HG02970 (cell line): ENCODE measurements around the gene CASZ1.

Experiments
- ATAC-seq: cut with Tn5 transposase; IDR thresholded peaks from one replicate; pipeline ENCODE4 v1.9.1; 2021; ENCODE audit warnings: mild to moderate bottlenecking, moderate library complexity, moderate number of reproducible peaks; ENCODE audit not compliant: unreplicated experiment, low FRiP score

The CASZ1 gene

GRCh38 chr1:10799726-10800125 is 3.3 kb upstream of the CASZ1 start:
- no peak for ATAC-seq

- no peak for ATAC-seq
Measured at GRCh38 chr1:10795276-10796021, 997 bp downstream of the CASZ1 start.

- no peak for ATAC-seq
Measured at GRCh38 chr1:10794724-10795275, 1.6 kb downstream of the CASZ1 start.

GRCh38 chr1:10793129-10793651 is 3.3 kb downstream of the CASZ1 start:
- ATAC-seq, result no peak

GRCh38 chr1:10791105-10791951 is 5.1 kb downstream of the CASZ1 start:
- ATAC-seq, result no peak

- ATAC-seq, result no peak
Measured at GRCh38 chr1:10789803-10790702, 6.4 kb downstream of the CASZ1 start.

GRCh38 chr1:10789047-10789791 is 7.2 kb downstream of the CASZ1 start:
- no peak for ATAC-seq

GRCh38 chr1:10788592-10789006 is 7.8 kb downstream of the CASZ1 start:
- ATAC-seq, result no peak

GRCh38 chr1:10787286-10787685 is 9.2 kb downstream of the CASZ1 start:
- no peak for ATAC-seq

GRCh38 chr1:10785728-10786638 is 10.5 kb downstream of the CASZ1 start:
- ATAC-seq, result no peak

GRCh38 chr1:10784998-10785727 is 11.3 kb downstream of the CASZ1 start:
- ATAC-seq, result no peak

- ATAC-seq, result no peak
Measured at GRCh38 chr1:10782491-10783244, 13.8 kb downstream of the CASZ1 start.

GRCh38 chr1:10781137-10781536 is 15.3 kb downstream of the CASZ1 start:
- ATAC-seq, result no peak

GRCh38 chr1:10779841-10780240 is 16.6 kb downstream of the CASZ1 start:
- ATAC-seq, result no peak

GRCh38 chr1:10779201-10779600 is 17.2 kb downstream of the CASZ1 start:
- no peak for ATAC-seq

- no peak for ATAC-seq
Measured at GRCh38 chr1:10778640-10779039, 17.8 kb downstream of the CASZ1 start.
